Upper lobe of left lung (tissue), 6 donors: ENCODE results near the gene F2RL3. TPM values are rescaled to one million over a fixed set of nuclear protein-coding genes. Genes with fewer than 3 reads are reported as not detected.

Experiments used
- ATAC-seq, 2 donors: fragments of 200-7000 bp; cut with Tn5 transposase; one replicate each; pipeline ENCODE4 v1.9.1; 2022; ENCODE audit warnings: mild to moderate bottlenecking in 2 of 2, moderate library complexity in 2 of 2; ENCODE audit not compliant: low FRiP score in 2 of 2
- DNase-seq, 2 donors: peaks; one replicate each; pipeline ENCODE4 v3.0.0-alpha.2; 2019 to 2020
- H3K27ac ChIP-seq, 4 donors: fragments of 200-600 bp; sonication (generic); one replicate each; pipeline ENCODE4 v1.5.1; 2016 to 2019
- H3K27me3 ChIP-seq, 4 donors: fragments of 200-600 bp; sonication (generic); one replicate each; pipeline ENCODE4 v1.5.1; 2017 to 2019
- H3K36me3 ChIP-seq, 4 donors: fragments of 200-600 bp; sonication (generic); one replicate each; pipeline ENCODE4 v1.5.1; 2016 to 2019
- H3K4me1 ChIP-seq, 4 donors: fragments of 200-600 bp; sonication (generic); one replicate each; pipeline ENCODE4 v1.5.1; 2018 to 2019
- H3K4me3 ChIP-seq, 4 donors: fragments of 200-600 bp; sonication (generic); one replicate each; pipeline ENCODE4 v1.5.1; 2017 to 2019; ENCODE audit warnings: mild to moderate bottlenecking in 2 of 4, moderate library complexity in 1 of 4
- H3K9me3 ChIP-seq, 4 donors: fragments of 200-600 bp; sonication (generic); one replicate each; pipeline ENCODE4 v1.5.1; 2018 to 2019
- EP300 ChIP-seq, 4 donors: sonication (generic); formaldehyde crosslinking; IDR thresholded peaks; one replicate each; pipeline ENCODE4 v1.5.1; 2017; ENCODE audit warnings: antibody characterized with exemption in 4 of 4, control low read depth in 2 of 4
- POLR2A ChIP-seq, 4 donors: fragments of 450-650 bp; IDR thresholded peaks; one replicate each; pipeline ENCODE4 v1.5.1; 2016 to 2017; ENCODE audit warnings: antibody characterized with exemption in 4 of 4, mild to moderate bottlenecking in 2 of 4
- POLR2AphosphoS5 ChIP-seq, 2 donors: sonication (generic); formaldehyde crosslinking; IDR thresholded peaks; one replicate each; pipeline ENCODE4 v1.5.1; 2017; ENCODE audit warnings: antibody characterized with exemption in 2 of 2
- WGBS, 2 donors: methylation state at CpG; one replicate each; pipeline ENCODE4 v1.1.5; 2017 to 2018; 5-methylcytosine and 5-hydroxymethylcytosine counted together
- total RNA-seq, 6 donors: library from RNA; depleted of rRNA in 4 of 6; stranded (reverse); fragments of >200 nt in 4 of 6; gene quantifications; one replicate each; pipeline versions ENCODE4 v1.1.0 to v1.2.1, GENCODE V29; 2016 to 2021
- TF ChIP-seq, protein P1 (sequence below), 6 experiments: fragments of 450-650 bp in 4 of 6; fragments of 200-600 bp in 2 of 6; sonication (generic) in 2 of 6; IDR thresholded peaks; one replicate each; pipeline ENCODE4 v1.5.1; 2016 to 2019; ENCODE audit warnings: antibody characterized with exemption in 6 of 6
- donor health status: DM: no; HTN: no; CAD: no; lungs with moderate emphysema.
- donor health status: DM: no; HTN: yes; CAD: no; lungs with severe emphysema.

Gene F2RL3
- total RNA-seq, 6 donors from 2014 or later = 7.3 to 130 (median 23.2) TPM

DNA sequence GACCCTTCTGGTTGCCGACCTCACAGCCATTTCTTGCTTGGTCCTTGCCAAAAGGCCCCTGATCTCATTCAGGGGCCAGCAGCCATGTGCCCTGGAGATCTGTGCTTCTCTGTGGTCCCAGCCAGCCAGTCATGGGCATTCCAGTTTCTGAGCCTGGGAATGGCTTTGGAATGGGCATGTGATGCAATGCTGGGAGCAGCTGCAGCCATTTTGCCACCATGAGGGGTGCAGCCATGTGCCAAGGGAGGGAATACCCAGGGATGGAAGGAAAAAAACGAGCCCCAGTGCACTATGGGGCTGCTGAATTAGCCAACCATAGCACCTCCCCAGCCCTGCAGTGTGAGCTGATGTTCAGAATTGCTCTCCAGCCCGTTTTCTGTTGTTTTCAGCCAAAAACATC is 26.3 kb downstream of the F2RL3 start:
- Histone ChIP-seq H3K9me3 (peaks cover 12 to 35% (median 18%) of the 10 kb centered on the region in 4 donors), H3K4me1 (no peaks in the 10 kb centered on the region), H3K27me3 (no peaks in the 10 kb centered on the region), H3K4me3 (no peak overlapping the region), H3K27ac (no peak overlapping the region), H3K36me3 (peaks cover 0 to 9% (median 2%) of the 10 kb centered on the region in 4 donors)
- ATAC-seq (no peak), DNase-seq (no peak)
- WGBS, 2 donors = 79% methylated on average over 2 of the region's 3 CpGs
- TF ChIP-seq POLR2A (IDR thresholded peaks at IDR 0.05) = no peak
- TF ChIP-seq POLR2AphosphoS5 (IDR thresholded peaks at IDR 0.05) = no peak
- TF ChIP-seq EP300 (IDR thresholded peaks at IDR 0.05) = no peak
- TF ChIP-seq, protein P1, sequence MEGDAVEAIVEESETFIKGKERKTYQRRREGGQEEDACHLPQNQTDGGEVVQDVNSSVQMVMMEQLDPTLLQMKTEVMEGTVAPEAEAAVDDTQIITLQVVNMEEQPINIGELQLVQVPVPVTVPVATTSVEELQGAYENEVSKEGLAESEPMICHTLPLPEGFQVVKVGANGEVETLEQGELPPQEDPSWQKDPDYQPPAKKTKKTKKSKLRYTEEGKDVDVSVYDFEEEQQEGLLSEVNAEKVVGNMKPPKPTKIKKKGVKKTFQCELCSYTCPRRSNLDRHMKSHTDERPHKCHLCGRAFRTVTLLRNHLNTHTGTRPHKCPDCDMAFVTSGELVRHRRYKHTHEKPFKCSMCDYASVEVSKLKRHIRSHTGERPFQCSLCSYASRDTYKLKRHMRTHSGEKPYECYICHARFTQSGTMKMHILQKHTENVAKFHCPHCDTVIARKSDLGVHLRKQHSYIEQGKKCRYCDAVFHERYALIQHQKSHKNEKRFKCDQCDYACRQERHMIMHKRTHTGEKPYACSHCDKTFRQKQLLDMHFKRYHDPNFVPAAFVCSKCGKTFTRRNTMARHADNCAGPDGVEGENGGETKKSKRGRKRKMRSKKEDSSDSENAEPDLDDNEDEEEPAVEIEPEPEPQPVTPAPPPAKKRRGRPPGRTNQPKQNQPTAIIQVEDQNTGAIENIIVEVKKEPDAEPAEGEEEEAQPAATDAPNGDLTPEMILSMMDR (IDR thresholded peaks at IDR 0.05) = no peak

DNA sequence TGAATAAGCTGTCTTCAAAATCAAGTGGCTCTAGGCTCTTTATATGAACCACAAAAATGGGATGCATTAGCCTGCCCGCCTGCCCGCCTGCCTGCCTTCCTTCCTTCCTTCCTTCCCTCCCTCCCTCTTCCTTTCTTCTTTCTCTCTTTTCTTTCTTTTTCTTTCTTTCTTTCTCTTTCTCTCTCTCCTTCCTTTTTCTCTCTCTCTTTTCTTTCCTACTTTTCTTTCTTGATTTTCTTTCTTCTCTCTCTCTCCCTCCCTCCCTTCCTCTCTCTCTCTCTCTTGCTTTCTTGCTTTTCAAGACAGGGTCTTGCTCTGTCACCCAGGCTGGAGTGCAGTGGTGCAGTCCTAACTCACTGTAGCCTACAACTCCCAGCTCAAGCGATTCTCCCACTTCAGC is 26.9 kb downstream of the F2RL3 start:
- DNase-seq = no peak
- Histone ChIP-seq H3K9me3 (peaks cover 12 to 35% (median 18%) of the 10 kb centered on the region in 4 donors), H3K36me3 (peaks cover 0 to 9% (median 2%) of the 10 kb centered on the region in 4 donors), H3K27ac (no peak overlapping the region), H3K4me1 (no peaks in the 10 kb centered on the region), H3K4me3 (no peak overlapping the region), H3K27me3 (no peaks in the 10 kb centered on the region)
- ATAC-seq = no peak
- 70 to 80% methylated on average over 3 of the region's 3 CpGs for WGBS, 2 donors
- TF ChIP-seq, protein P1 (IDR thresholded peaks at IDR 0.05) = no peak
- TF ChIP-seq POLR2A (IDR thresholded peaks at IDR 0.05) (no peak), EP300 (IDR thresholded peaks at IDR 0.05) (no peak), POLR2AphosphoS5 (IDR thresholded peaks at IDR 0.05) (no peak)

DNA sequence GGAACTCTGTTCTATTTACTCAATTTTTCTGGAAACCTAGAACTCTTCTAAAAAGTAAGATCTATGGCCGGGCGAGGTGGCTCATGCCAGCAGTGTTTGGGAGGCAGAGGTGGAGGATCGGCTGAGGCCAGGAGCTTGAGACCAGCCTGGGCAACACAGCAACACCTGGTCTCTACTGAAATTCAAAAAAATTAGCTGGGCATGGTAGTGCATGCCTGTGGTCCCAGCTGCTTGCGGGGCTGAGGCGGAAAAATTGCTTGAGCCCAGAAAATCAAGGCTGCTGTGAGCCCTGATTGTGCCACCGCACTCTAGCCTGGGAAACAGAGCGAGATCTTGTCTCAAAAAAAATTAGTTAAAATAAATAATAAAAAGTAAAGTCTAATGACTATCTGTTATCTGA is 28.6 kb downstream of the F2RL3 start:
- DNase-seq = no peak
- H3K27me3 ChIP-seq = no peaks in the 10 kb centered on the region
- H3K36me3 ChIP-seq = peaks cover 0 to 14% (median 2%) of the 10 kb centered on the region in 4 donors
- no peaks in the 10 kb centered on the region for H3K4me1 ChIP-seq
- H3K4me3 ChIP-seq = no peak overlapping the region
- H3K9me3 ChIP-seq = peaks cover 12 to 32% (median 16%) of the 10 kb centered on the region in 4 donors
- H3K27ac ChIP-seq = no peak overlapping the region
- WGBS, 2 donors = 89 to 90% methylated on average over 7 of the region's 7 CpGs
- TF ChIP-seq POLR2A (IDR thresholded peaks at IDR 0.05) (no peak), EP300 (IDR thresholded peaks at IDR 0.05) (no peak), POLR2AphosphoS5 (IDR thresholded peaks at IDR 0.05) (no peak)
- TF ChIP-seq, protein P1 (IDR thresholded peaks at IDR 0.05) = no peak
- no peak for ATAC-seq

DNA sequence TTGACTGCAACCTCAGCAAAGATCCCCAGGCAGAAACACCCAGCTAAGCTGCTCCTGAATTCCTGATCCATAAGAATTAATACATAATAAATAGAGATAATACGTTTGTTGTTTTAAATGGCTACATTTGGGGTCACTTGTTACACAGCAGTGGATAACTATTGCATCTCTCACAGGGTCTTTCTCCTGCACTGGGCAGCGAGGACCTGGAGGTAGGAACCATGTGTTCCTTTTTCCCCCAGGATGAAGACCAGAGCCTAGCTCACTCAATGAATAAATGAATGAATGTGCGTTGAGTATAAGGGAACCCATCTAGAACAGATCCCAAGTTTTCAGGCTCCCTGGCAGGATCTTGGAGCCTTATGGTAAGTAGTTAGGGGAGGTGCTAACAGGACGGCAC is 30.7 kb downstream of the F2RL3 start:
- no peak for ATAC-seq
- H3K4me3 ChIP-seq = no peak overlapping the region
- H3K36me3 ChIP-seq = peaks cover 0 to 8% (median 0%) of the 10 kb centered on the region in 4 donors
- 80 to 84% methylated on average over 4 of the region's 4 CpGs for WGBS, 2 donors
- TF ChIP-seq, protein P1 (IDR thresholded peaks at IDR 0.05) = no peak
- TF ChIP-seq EP300 (IDR thresholded peaks at IDR 0.05) (no peak), POLR2AphosphoS5 (IDR thresholded peaks at IDR 0.05) (no peak), POLR2A (IDR thresholded peaks at IDR 0.05) (no peak)
- peaks cover 0 to 12% (median 2%) of the 10 kb centered on the region in 4 donors for H3K9me3 ChIP-seq
- no peak for DNase-seq
- H3K4me1 ChIP-seq = no peaks in the 10 kb centered on the region
- H3K27me3 ChIP-seq = no peaks in the 10 kb centered on the region
- no peak overlapping the region for H3K27ac ChIP-seq

DNA sequence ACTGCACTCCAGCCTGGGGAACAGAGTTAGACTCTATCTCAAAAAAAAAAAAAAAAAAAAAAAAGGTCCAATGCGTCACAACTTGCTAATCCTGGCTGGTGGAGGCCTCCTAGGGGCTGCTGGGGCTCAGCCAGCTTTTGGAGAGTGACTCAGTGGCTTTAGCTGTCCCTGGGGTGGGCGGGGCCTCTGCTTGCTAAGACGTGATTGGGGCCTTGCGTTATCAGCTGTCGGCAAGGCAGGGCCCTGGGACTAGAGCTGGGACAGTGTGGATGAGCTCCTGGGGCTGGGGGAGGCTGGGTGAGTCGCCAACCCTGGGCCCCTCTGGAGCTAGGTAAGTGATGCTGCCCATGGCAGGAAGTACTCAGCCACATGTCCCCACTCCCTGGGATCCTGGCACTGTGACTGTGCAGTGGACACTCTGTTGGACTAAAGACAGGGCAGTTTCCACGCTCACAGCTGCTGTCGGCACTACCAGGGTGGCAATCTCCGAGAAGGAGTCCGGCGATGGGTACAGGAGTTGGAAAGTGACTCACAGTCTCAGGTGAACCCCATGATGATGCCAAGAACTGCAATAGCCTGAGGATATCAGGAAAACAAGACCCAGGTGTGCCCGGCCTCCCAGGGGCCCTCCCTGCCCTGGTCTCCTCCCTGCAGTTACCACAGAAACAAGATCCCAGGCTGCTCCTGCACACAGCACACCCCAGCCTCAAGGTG is 32.2 kb downstream of the F2RL3 start:
- Histone ChIP-seq H3K36me3 (peaks cover 0 to 5% (median 0%) of the 10 kb centered on the region in 4 donors), H3K4me1 (no peaks in the 10 kb centered on the region), H3K27me3 (no peaks in the 10 kb centered on the region), H3K9me3 (peaks cover 0 to 16% (median 0%) of the 10 kb centered on the region in 4 donors), H3K27ac (no peak overlapping the region), H3K4me3 (no peak overlapping the region)
- WGBS, 2 donors = 84 to 86% methylated on average over 12 of the region's 12 CpGs
- DNase-seq (no peak), ATAC-seq (peak; percentile 20)
- no peak for TF ChIP-seq EP300 (IDR thresholded peaks at IDR 0.05)
- TF ChIP-seq POLR2A (IDR thresholded peaks at IDR 0.05) = no peak
- TF ChIP-seq, protein P1 (IDR thresholded peaks at IDR 0.05) = no peak
- no peak for TF ChIP-seq POLR2AphosphoS5 (IDR thresholded peaks at IDR 0.05)
